K562 (cell line): ENCODE data around the gene PLTP. TPM values are rescaled to one million over a fixed set of nuclear protein-coding genes. Genes with fewer than 3 reads are reported as not detected.

Experiments used
- ATAC-seq: fragments of 200-7000 bp; cut with Tn5 transposase; 3 replicates; pipeline ENCODE4 v1.9.1; 2020; ENCODE audit warnings: moderate library complexity
- BruUV-seq: library from RNA; stranded (reverse); fragments of 400-500 nt; replicated peaks from 2 replicates; lab custom pipeline; 2021; lab: Mats Ljungman, UMichigan
- CTCF ChIA-PET: fragments of 300-600 bp; formaldehyde crosslinking; extraction: SDS; loops from one replicate; lab custom pipeline; 2021; ENCODE audit warnings: low intra/inter-chr PET ratio; lab: Yijun Ruan, JAX
- POLR2A ChIA-PET: fragments of 300-600, 350-650 bp; sonication (Branson Sonifier 250); formaldehyde crosslinking; extraction: SDS; loops from one replicate; lab custom pipeline; 2021; ENCODE audit warnings: antibody characterized with exemption, inconsistent platforms; lab: Yijun Ruan, JAX
- DNase-seq, 4 experiments: peaks; one replicate each; pipeline versions ENCODE4 v3.0.0 to v3.0.0-alpha.2; 2011 to 2018; ENCODE audit warnings: low spot score in 3 of 4, mixed read lengths in 3 of 4; ENCODE audit errors: extremely low read depth in 1 of 4
- FAIRE-seq: peaks from 2 replicates; lab custom pipeline; 2011; peaks lifted over from hg19 to GRCh38; lab: Jason Lieb, UNC
- H2AFZ ChIP-seq: 2 replicates; pipeline ENCODE4 v1.6.0; 2011; ENCODE audit warnings: low read depth, low read length, control low read depth, inconsistent platforms
- H3K27ac ChIP-seq: fragments of 200-600 bp; 3 replicates; pipeline ENCODE4 v1.8.0; 2011; ENCODE audit warnings: low read depth, mild to moderate bottlenecking, control low read depth, inconsistent platforms, low read length, moderate library complexity, mixed read lengths; ENCODE audit errors: extremely low read depth
- H3K27me3 ChIP-seq, 2 experiments: fragments of 300-600 bp in 1 of 2; 2 replicates in 1 of 2; 3 replicates in 1 of 2; pipeline versions ENCODE4 v1.6.0 to v1.8.0; 2011; ENCODE audit warnings: inconsistent platforms in 2 of 2, low read length in 2 of 2, mild to moderate bottlenecking in 1 of 2, mixed read lengths in 1 of 2, moderate library complexity in 1 of 2; ENCODE audit not compliant: control insufficient read depth in 2 of 2, insufficient read depth in 2 of 2
- H3K36me3 ChIP-seq: fragments of 300-600 bp; 3 replicates; pipeline ENCODE4 v1.8.0; 2011; ENCODE audit warnings: mild to moderate bottlenecking, low read length, inconsistent platforms; ENCODE audit not compliant: control insufficient read depth, insufficient read depth
- H3K4me1 ChIP-seq, 2 experiments: fragments of 200-600 bp in 1 of 2; replicated peaks in 1 of 2; 2 replicates in 1 of 2; 3 replicates in 1 of 2; pipeline versions ENCODE4 v1.5.1 to v1.8.0; 2011; ENCODE audit warnings: inconsistent platforms in 2 of 2, low read length in 2 of 2, mild to moderate bottlenecking in 1 of 2, mixed read lengths in 1 of 2, moderate library complexity in 1 of 2; ENCODE audit not compliant: control insufficient read depth in 2 of 2, insufficient read depth in 2 of 2
- H3K4me2 ChIP-seq: 2 replicates; pipeline ENCODE4 v1.6.1; 2011; ENCODE audit warnings: low read length, control low read depth, inconsistent platforms, mixed read lengths; ENCODE audit not compliant: insufficient read depth
- H3K4me3 ChIP-seq: fragments of 200-600 bp; sonication (generic), shearing (Covaris generic); 2 replicates; pipeline ENCODE4 v1.5.1; 2016; ENCODE audit warnings: control low read depth, inconsistent platforms
- H3K79me2 ChIP-seq: fragments of 200-600 bp; 3 replicates; pipeline ENCODE4 v1.8.0; 2011; ENCODE audit warnings: low read length, inconsistent platforms; ENCODE audit not compliant: control insufficient read depth, insufficient read depth
- H3K9ac ChIP-seq, 2 experiments: 2 replicates each; pipeline versions ENCODE4 v1.6.0 to v1.6.1; 2011; ENCODE audit warnings: low read depth in 2 of 2, low read length in 2 of 2, control low read depth in 1 of 2, inconsistent platforms in 1 of 2, mild to moderate bottlenecking in 1 of 2, mixed read lengths in 1 of 2; ENCODE audit not compliant: insufficient read depth in 1 of 2
- H3K9me1 ChIP-seq: one replicate; pipeline ENCODE4 v1.6.0; 2011; ENCODE audit warnings: inconsistent platforms, mild to moderate bottlenecking, low read length, moderate library complexity; ENCODE audit not compliant: control insufficient read depth, insufficient read depth
- H3K9me3 ChIP-seq: replicated peaks from 2 replicates; pipeline ENCODE4 v1.5.1; 2011; ENCODE audit warnings: low read depth, low read length, inconsistent platforms; ENCODE audit not compliant: control insufficient read depth, insufficient read depth
- H4K20me1 ChIP-seq: replicated peaks from 2 replicates; pipeline ENCODE4 v1.6.1; 2011; ENCODE audit warnings: low read length, inconsistent platforms, mixed read lengths; ENCODE audit not compliant: control insufficient read depth, insufficient read depth
- BHLHE40 ChIP-seq: IDR thresholded peaks from 2 replicates; pipeline ENCODE4 v1.6.1; 2011; ENCODE audit warnings: low read length, improper control_type of control experiment
- CBX3 ChIP-seq, 2 experiments: IDR thresholded peaks; 1 replicate in 1 of 2; 2 replicates in 1 of 2; pipeline ENCODE4 v1.6.1; 2012; ENCODE audit warnings: inconsistent platforms in 2 of 2, low read length in 2 of 2, borderline replicate concordance in 1 of 2, control low read depth in 1 of 2
- CHD2 ChIP-seq: IDR thresholded peaks from 2 replicates; pipeline ENCODE4 v1.6.1; 2011; ENCODE audit warnings: low read depth, low read length
- E2F5 ChIP-seq: sonication (generic); formaldehyde crosslinking; IDR thresholded peaks from 2 replicates; pipeline ENCODE4 v1.8.0; 2022; ENCODE audit warnings: mild to moderate bottlenecking, missing genetic modification reagents
- E2F6 ChIP-seq, 2 experiments: IDR thresholded peaks; 2 replicates each; pipeline ENCODE4 v1.6.1; 2011; ENCODE audit warnings: borderline replicate concordance in 1 of 2, control low read depth in 1 of 2, low read depth in 1 of 2, low read length in 1 of 2, mild to moderate bottlenecking in 1 of 2, mixed read lengths in 1 of 2, moderate library complexity in 1 of 2; ENCODE audit not compliant: insufficient read depth in 1 of 2, insufficient read length in 1 of 2, poor library complexity in 1 of 2, severe bottlenecking in 1 of 2; ENCODE audit errors: extremely low read depth in 1 of 2
- FOXJ3 ChIP-seq: sonication (generic); formaldehyde crosslinking; IDR thresholded peaks from 2 replicates; pipeline ENCODE4 v1.4.0; 2020; ENCODE audit warnings: mild to moderate bottlenecking, missing genetic modification reagents
- HDGF ChIP-seq: fragments of 450-650 bp; IDR thresholded peaks from 2 replicates; pipeline ENCODE4 v1.6.1; 2016
- HNRNPLL ChIP-seq: fragments of 200-400 bp; formaldehyde crosslinking; IDR thresholded peaks from 2 replicates; pipeline ENCODE4 v1.6.1; 2017; ENCODE audit warnings: low read length, low read depth, mild to moderate bottlenecking; ENCODE audit not compliant: poor library complexity, severe bottlenecking
- ILF3 ChIP-seq: fragments of 450-650 bp; IDR thresholded peaks from 2 replicates; pipeline ENCODE4 v1.6.1; 2018; ENCODE audit warnings: antibody characterized with exemption, mild to moderate bottlenecking, moderate library complexity, borderline replicate concordance
- KLF16 ChIP-seq: IDR thresholded peaks from 2 replicates; pipeline ENCODE4 v1.6.1; 2016; ENCODE audit warnings: antibody characterized with exemption
- MCM3 ChIP-seq: fragments of 450-650 bp; IDR thresholded peaks from 2 replicates; pipeline ENCODE4 v1.6.1; 2016
- MLX ChIP-seq, 2 experiments: fragments of 450-650 bp in 1 of 2; sonication (generic) in 1 of 2; formaldehyde crosslinking; conservative IDR thresholded peaks; 2 replicates each; pipeline versions ENCODE4 v1.4.0 to v1.8.1; 2020 to 2022; ENCODE audit warnings: mild to moderate bottlenecking in 1 of 2, missing genetic modification reagents in 1 of 2
- TGIF2 ChIP-seq: sonication (generic); formaldehyde crosslinking; IDR thresholded peaks from 2 replicates; pipeline ENCODE4 v1.8.1; 2022; ENCODE audit warnings: mild to moderate bottlenecking, missing genetic modification reagents, moderate library complexity
- ZBTB34 ChIP-seq: fragments of 250-450 bp; sonication (Bioruptor Pico); IDR thresholded peaks from 2 replicates; pipeline ENCODE4 v1.8.0; 2021; ENCODE audit warnings: mild to moderate bottlenecking, moderate library complexity
- ZNF239 ChIP-seq: fragments of 250-450 bp; sonication (Bioruptor Pico); IDR thresholded peaks from 2 replicates; pipeline ENCODE4 v1.4.0; 2020; ENCODE audit warnings: mild to moderate bottlenecking
- ZNF280A ChIP-seq: fragments of 450-650 bp; IDR thresholded peaks from 2 replicates; pipeline ENCODE4 v1.6.1; 2018; ENCODE audit warnings: mild to moderate bottlenecking, low read depth; ENCODE audit not compliant: partially characterized antibody
- ZNF764 ChIP-seq: fragments of 250-450 bp; sonication (Bioruptor Pico); IDR thresholded peaks from 2 replicates; pipeline ENCODE4 v1.4.0; 2020; ENCODE audit warnings: low read depth, mild to moderate bottlenecking, moderate library complexity
- ZNF778 ChIP-seq: fragments of 450-650 bp; formaldehyde crosslinking; IDR thresholded peaks from 2 replicates; pipeline ENCODE4 v1.4.0; 2020; ENCODE audit warnings: mild to moderate bottlenecking, moderate library complexity
- WGBS: fragments of 100-300 bp; shearing (Covaris generic); methylation state at CpG from one replicate; pipeline ENCODE4 v1.1.6; 2016; ENCODE audit warnings: low coverage, mixed read lengths; ENCODE audit not compliant: insufficient coverage; ENCODE audit errors: missing lambda C conversion rate; 5-methylcytosine and 5-hydroxymethylcytosine counted together
- in situ Hi-C: fragments of 300-500 bp; cut with MboI; formaldehyde crosslinking; loops from 4 replicates; pipeline ENCODE4 v1.15.0; 2018; ENCODE audit warnings: inconsistent platforms, mixed read lengths
- intact Hi-C: fragments of 100-400 bp; cut with micrococcal nuclease; formaldehyde crosslinking; loops from 2 replicates; pipeline ENCODE4 v1.14.2; 2022
- polyA plus RNA-seq, 8 experiments: library from polyadenylated mRNA; depleted of rRNA in 4 of 8; stranded (reverse) in 5 of 8; unstranded in 3 of 8; fragments of >200 nt; fragmentation: Nextera tagmentation in 2 of 8; fragmentation: Illumina TruSeq in 1 of 8; extraction: Ambion mirVana in 2 of 8; extraction: Trizol in 1 of 8; gene quantifications; 2 replicates each; pipeline versions ENCODE4 v1.2.1 to v1.2.3, GENCODE V29; 2011 to 2014; ENCODE audit warnings: inconsistent platforms in 1 of 8, missing spikeins in 1 of 8
- total RNA-seq, 7 experiments: library from RNA; depleted of rRNA in 6 of 7; stranded (reverse); fragments of >200 nt in 6 of 7; fragmentation: Illumina TruSeq in 2 of 7; extraction: Trizol in 2 of 7; gene quantifications; 2 replicates each; pipeline versions ENCODE4 v1.2.1 to v1.2.3, GENCODE V29; 2011 to 2021; ENCODE audit warnings: low replicate concordance in 1 of 7

PLTP gene
- total and polyA plus RNA-seq, 9 of the 15 experiments (the other 6 are each of a cell fraction or from before 2014, with no cell fraction given): 2.8 to 29.3 (median 17.6) TPM

- H3K4me1 ChIP-seq: peaks cover 6 to 10% of the 10 kb centered on the region in 2 experiments; a peak in 4 of 5 replicates
- no peak for ATAC-seq
- TF ChIP-seq KLF16 (no peak), HDGF (no peak), MCM3 (no peak), ZNF778 (no peak), ZBTB34 (CRISPR knock-in tag) (no peak), TGIF2 (CRISPR knock-in tag) (no peak), MLX (CRISPR knock-in tag; conservative IDR thresholded peaks at IDR 0.05) (no peak), ZNF764 (CRISPR knock-in tag) (no peak), CHD2 (no peak), FOXJ3 (no peak), ILF3 (no peak), HNRNPLL (no peak), CBX3 (IDR thresholded peaks at IDR 0.05; ENCODE audit: borderline replicate concordance in 1 of 2, low read length in 2 of 2) (no peak), E2F6 (IDR thresholded peaks at IDR 0.05; ENCODE audit: borderline replicate concordance in 1 of 2, extremely low read depth in 1 of 2, insufficient read depth in 1 of 2, insufficient read length in 1 of 2, low read depth in 1 of 2, low read length in 1 of 2, poor library complexity in 1 of 2, severe bottlenecking in 1 of 2) (no peak), ZNF239 (CRISPR knock-in tag) (no peak), ZNF280A (no peak), E2F5 (CRISPR knock-in tag) (no peak), BHLHE40 (no peak)
- H4K20me1 ChIP-seq: peaks cover 3% of the 10 kb centered on the region; the same call in 1 of the 2 replicates
- no peaks in the 10 kb centered on the region for H3K36me3 ChIP-seq
- in situ Hi-C loops (no loop called here), intact Hi-C loops (no loop called here)
- no TSS peak for BruUV-seq
- H3K79me2 ChIP-seq: no peaks in the 10 kb centered on the region
- H2AFZ ChIP-seq: no peak overlapping the region
- H3K4me3 ChIP-seq: no peak overlapping the region
- POLR2A ChIA-PET: interaction anchor here (0.6 to 8.0 kb wide), 4 partner anchors 6 to 80 kb away, joined by 3 to 91 read pairs (median 4); partner anchors contain the start of gene PCIF1
- no peaks in the 10 kb centered on the region; a peak in 1 of 5 replicates for H3K27me3 ChIP-seq
- DNase-seq: no peak
- H3K9me3 ChIP-seq: no peaks in the 10 kb centered on the region
- CTCF ChIA-PET: no interaction called here
- H3K9me1 ChIP-seq: no peaks in the 10 kb centered on the region
- H3K9ac ChIP-seq: no peak overlapping the region
- no peak for FAIRE-seq
- no peak overlapping the region for H3K27ac ChIP-seq
- no peak overlapping the region for H3K4me2 ChIP-seq
- 42% methylated on average over 2 of the region's 2 CpGs for WGBS
Observed at GRCh38 chr20:45926731-45927070, 14.7 kb upstream of the PLTP start.
